ENCODE measurements around the gene GALNT18.

Gene GALNT18

GRCh38 chr11:11391796-11392463 is 229.9 kb downstream of the GALNT18 start:
- no peaks in the 10 kb centered on the region for H4K20me1 ChIP-seq (ENCODE audit: low read depth, low read length)
- no peak overlapping the region for H2AFZ ChIP-seq (ENCODE audit: low read depth, low read length, severe bottlenecking)
- no peak overlapping the region for H3K4me2 ChIP-seq (ENCODE audit: low read depth, low read length, poor library complexity, severe bottlenecking)
- no peaks in the 10 kb centered on the region for H3F3A ChIP-seq (ENCODE audit: insufficient read depth)
- no peaks in the 10 kb centered on the region for H3K36me3 ChIP-seq (ENCODE audit: low read length)
- no peaks in the 10 kb centered on the region for H3K9me3 ChIP-seq (ENCODE audit: insufficient read depth, low read length)
- no peaks in the 10 kb centered on the region for H3K79me2 ChIP-seq (ENCODE audit: insufficient read depth, low read length)
- H3K9ac ChIP-seq (ENCODE audit: low read length): no peak overlapping the region
- no peak overlapping the region for H3K4me3 ChIP-seq (ENCODE audit: insufficient read depth, low read length, poor library complexity, severe bottlenecking)
- TF ChIP-seq, protein P1, sequence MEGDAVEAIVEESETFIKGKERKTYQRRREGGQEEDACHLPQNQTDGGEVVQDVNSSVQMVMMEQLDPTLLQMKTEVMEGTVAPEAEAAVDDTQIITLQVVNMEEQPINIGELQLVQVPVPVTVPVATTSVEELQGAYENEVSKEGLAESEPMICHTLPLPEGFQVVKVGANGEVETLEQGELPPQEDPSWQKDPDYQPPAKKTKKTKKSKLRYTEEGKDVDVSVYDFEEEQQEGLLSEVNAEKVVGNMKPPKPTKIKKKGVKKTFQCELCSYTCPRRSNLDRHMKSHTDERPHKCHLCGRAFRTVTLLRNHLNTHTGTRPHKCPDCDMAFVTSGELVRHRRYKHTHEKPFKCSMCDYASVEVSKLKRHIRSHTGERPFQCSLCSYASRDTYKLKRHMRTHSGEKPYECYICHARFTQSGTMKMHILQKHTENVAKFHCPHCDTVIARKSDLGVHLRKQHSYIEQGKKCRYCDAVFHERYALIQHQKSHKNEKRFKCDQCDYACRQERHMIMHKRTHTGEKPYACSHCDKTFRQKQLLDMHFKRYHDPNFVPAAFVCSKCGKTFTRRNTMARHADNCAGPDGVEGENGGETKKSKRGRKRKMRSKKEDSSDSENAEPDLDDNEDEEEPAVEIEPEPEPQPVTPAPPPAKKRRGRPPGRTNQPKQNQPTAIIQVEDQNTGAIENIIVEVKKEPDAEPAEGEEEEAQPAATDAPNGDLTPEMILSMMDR (IDR thresholded peaks at IDR 0.05; ENCODE audit: insufficient read depth, low read length, poor library complexity, severe bottlenecking): no peak
- no peaks in the 10 kb centered on the region for H3K9me2 ChIP-seq (replicated peaks; ENCODE audit: insufficient read depth, low read length)
- H3K27ac ChIP-seq (ENCODE audit: low read depth, low read length): no peak overlapping the region
- H3K27me3 ChIP-seq (ENCODE audit: low read length): no peaks in the 10 kb centered on the region; the same call in 1 of the 2 replicates

DNA sequence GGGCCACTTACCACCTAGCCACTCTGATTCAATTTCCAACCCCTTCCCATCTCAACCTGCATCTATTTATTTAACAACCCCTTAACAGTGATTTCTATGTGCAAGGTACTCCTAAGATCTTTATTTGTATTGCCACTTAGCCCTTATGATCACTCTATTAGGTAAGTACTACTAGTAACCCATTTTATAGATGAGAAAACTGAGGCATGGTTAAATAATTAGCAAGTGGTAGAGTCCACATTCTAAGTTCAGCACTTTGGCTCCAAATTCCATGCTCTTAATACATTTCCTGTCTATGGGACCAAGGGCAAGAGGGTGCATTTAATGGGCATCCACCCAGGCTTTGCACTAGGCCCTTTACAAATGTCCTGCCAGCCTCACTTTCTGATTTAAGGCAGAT is 230.6 kb downstream of the GALNT18 start:
- Histone ChIP-seq H3K9ac (ENCODE audit: low read length) (no peak overlapping the region), H3K9me2 (replicated peaks; ENCODE audit: insufficient read depth, low read length) (no peaks in the 10 kb centered on the region), H2AFZ (ENCODE audit: low read depth, low read length, severe bottlenecking) (no peak overlapping the region), H3K79me2 (ENCODE audit: insufficient read depth, low read length) (no peaks in the 10 kb centered on the region), H3K27ac (ENCODE audit: low read depth, low read length) (no peak overlapping the region), H3K4me3 (ENCODE audit: insufficient read depth, low read length, poor library complexity, severe bottlenecking) (no peak overlapping the region), H3F3A (ENCODE audit: insufficient read depth) (no peaks in the 10 kb centered on the region), H3K9me3 (ENCODE audit: insufficient read depth, low read length) (no peaks in the 10 kb centered on the region), H4K20me1 (ENCODE audit: low read depth, low read length) (no peaks in the 10 kb centered on the region), H3K27me3 (ENCODE audit: low read length) (no peaks in the 10 kb centered on the region; the same call in 1 of the 2 replicates), H3K4me2 (ENCODE audit: low read depth, low read length, poor library complexity, severe bottlenecking) (no peak overlapping the region), H3K36me3 (ENCODE audit: low read length) (no peaks in the 10 kb centered on the region)
- TF ChIP-seq, protein P1 (IDR thresholded peaks at IDR 0.05; ENCODE audit: insufficient read depth, low read length, poor library complexity, severe bottlenecking): no peak
- TF ChIP-seq EZH2phosphoT487 (conservative IDR thresholded peaks at IDR 0.05; ENCODE audit: low read length): no peak

GRCh38 chr11:11390068-11390771 is 231.6 kb downstream of the GALNT18 start:
- Histone ChIP-seq H3K79me2 (ENCODE audit: insufficient read depth, low read length) (no peaks in the 10 kb centered on the region), H4K20me1 (ENCODE audit: low read depth, low read length) (no peaks in the 10 kb centered on the region), H3K27me3 (ENCODE audit: low read length) (no peaks in the 10 kb centered on the region; the same call in 1 of the 2 replicates), H3K9ac (ENCODE audit: low read length) (no peak overlapping the region), H3K4me2 (ENCODE audit: low read depth, low read length, poor library complexity, severe bottlenecking) (no peak overlapping the region), H3K36me3 (ENCODE audit: low read length) (no peaks in the 10 kb centered on the region), H3K9me3 (ENCODE audit: insufficient read depth, low read length) (no peaks in the 10 kb centered on the region), H3K9me2 (replicated peaks; ENCODE audit: insufficient read depth, low read length) (no peaks in the 10 kb centered on the region), H3K4me3 (ENCODE audit: insufficient read depth, low read length, poor library complexity, severe bottlenecking) (no peak overlapping the region), H3F3A (ENCODE audit: insufficient read depth) (no peaks in the 10 kb centered on the region), H2AFZ (ENCODE audit: low read depth, low read length, severe bottlenecking) (no peak overlapping the region), H3K27ac (ENCODE audit: low read depth, low read length) (no peak overlapping the region)
- TF ChIP-seq, protein P1 (IDR thresholded peaks at IDR 0.05; ENCODE audit: insufficient read depth, low read length, poor library complexity, severe bottlenecking): no peak
- no peak for TF ChIP-seq EZH2phosphoT487 (conservative IDR thresholded peaks at IDR 0.05; ENCODE audit: low read length)

Data from SU-DHL-6 (cell line).